Fibroblast of pulmonary artery (primary cell): ENCODE data around the gene PTPRF.
"Not testable (repeated sequence)": the region's sequence is repeated elsewhere in the genome, so short reads cannot be mapped to it uniquely, and the experiment has no call there.

Experiments
- DNase-seq: peaks from one replicate; pipeline ENCODE4 v3.0.0-alpha.2; 2010; ENCODE audit warnings: low read depth
- H3K4me3 ChIP-seq: replicated peaks from 2 replicates; pipeline ENCODE4 v1.5.1; 2011; ENCODE audit warnings: low read depth, mild to moderate bottlenecking, control low read depth, low read length, moderate library complexity
- TF ChIP-seq, protein P1 (sequence below): IDR thresholded peaks from 2 replicates; pipeline ENCODE4 v1.5.1; 2011; ENCODE audit warnings: mild to moderate bottlenecking, control low read depth, low read length, inconsistent platforms; ENCODE audit errors: missing control alignments

The PTPRF gene

DNA sequence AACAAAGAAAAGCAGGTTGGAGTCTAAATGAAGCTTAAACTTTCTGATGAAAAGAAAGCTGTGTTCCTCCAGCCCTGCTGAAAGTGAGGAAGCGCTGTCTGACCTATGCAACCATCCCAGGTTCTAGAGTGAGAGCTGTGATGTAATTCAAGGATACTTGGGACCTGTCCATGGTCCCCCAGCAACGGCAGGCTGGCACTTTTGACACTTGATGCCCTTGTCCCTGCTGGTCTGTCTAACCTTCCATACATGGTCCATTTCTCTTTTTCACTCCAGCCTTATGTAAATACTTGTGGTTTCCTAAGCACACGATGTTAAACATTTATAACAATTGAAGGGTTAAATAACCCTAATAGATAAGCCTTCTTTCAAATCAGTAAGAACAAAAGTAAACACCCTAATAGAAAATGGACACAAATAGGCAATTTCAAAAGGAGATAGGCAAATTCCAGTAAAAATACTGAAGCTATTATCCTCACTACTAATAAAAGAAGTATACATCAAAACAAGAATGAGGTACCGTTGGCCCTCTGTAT is 101.5 kb downstream of the PTPRF start:
- DNase-seq: no peak
- no peak overlapping the region for H3K4me3 ChIP-seq
- TF ChIP-seq, protein P1, sequence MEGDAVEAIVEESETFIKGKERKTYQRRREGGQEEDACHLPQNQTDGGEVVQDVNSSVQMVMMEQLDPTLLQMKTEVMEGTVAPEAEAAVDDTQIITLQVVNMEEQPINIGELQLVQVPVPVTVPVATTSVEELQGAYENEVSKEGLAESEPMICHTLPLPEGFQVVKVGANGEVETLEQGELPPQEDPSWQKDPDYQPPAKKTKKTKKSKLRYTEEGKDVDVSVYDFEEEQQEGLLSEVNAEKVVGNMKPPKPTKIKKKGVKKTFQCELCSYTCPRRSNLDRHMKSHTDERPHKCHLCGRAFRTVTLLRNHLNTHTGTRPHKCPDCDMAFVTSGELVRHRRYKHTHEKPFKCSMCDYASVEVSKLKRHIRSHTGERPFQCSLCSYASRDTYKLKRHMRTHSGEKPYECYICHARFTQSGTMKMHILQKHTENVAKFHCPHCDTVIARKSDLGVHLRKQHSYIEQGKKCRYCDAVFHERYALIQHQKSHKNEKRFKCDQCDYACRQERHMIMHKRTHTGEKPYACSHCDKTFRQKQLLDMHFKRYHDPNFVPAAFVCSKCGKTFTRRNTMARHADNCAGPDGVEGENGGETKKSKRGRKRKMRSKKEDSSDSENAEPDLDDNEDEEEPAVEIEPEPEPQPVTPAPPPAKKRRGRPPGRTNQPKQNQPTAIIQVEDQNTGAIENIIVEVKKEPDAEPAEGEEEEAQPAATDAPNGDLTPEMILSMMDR: no peak

DNA sequence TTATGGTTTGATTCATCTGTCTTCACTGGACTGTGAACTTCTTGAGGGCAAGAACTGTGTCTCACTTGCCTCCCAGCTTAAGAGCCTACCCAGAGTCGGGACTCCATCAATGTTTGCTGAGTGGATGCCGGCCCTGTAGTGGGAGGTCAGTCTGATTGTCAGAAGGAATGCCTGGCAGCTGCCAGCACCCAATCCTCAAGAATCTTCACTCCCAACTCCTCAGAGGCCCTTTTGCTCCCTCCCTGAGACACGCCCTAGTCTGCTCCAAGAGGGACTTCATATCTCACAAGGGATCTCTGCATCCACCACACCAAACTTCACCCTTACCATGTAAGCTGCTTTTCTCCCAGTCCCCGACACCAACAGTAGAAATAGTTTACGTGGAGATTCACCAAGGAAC is 104.0 kb downstream of the PTPRF start:
- TF ChIP-seq, protein P1: no peak
- no peak overlapping the region for H3K4me3 ChIP-seq
- DNase-seq: no peak

DNA sequence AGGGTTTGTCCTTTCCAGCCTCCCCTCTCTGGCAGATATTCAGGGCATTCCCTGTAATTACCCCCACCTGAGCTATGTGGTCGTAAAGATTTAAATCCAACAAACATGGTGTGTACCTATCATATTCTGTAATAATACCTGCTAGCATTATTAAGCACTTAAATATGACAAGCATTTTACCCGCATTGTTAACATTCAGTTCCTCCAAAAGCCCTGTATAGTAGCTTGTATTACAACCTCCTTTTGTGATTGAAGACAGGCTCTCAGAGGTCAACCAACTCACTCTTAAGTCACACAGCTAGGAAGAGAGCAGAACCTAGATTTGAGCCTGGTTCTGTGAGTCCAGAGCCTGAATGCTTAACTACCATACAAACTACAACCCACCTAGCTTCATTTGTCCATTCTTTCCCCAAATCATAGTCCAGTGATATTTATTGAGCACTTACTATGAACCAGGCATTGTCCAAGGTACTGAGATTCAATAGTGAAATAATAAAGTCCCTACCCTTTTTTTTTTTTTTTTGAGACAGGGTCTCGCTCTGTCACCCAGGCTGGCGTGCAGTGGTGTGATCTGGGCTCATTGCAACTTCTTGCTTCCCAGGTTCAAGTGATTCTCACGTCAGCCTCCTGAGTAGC is 105.4 kb downstream of the PTPRF start:
- TF ChIP-seq, protein P1: no peak
- H3K4me3 ChIP-seq: no peak overlapping the region
- no peak for DNase-seq

DNA sequence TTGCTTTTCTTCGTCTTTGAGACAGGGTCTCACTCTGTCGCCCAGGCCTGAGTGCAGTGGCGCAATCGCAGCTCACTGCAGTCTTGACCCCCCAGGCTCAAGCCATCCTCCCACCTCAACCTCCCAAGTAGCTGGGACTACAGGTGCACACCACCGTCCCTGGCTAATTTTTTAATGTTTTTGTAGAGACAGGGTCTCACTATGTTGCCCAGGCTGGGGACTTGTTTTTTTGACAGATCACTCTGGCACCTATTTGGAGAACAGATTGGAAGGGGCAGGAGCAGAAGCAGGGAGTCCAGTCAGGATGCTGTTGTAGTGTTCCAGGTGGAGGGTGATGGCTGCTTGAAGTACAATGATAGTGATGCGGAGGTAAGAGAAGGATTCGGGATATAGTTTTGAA is 106.6 kb downstream of the PTPRF start:
- DNase-seq: no peak
- no peak overlapping the region for H3K4me3 ChIP-seq
- TF ChIP-seq, protein P1: no peak

DNA sequence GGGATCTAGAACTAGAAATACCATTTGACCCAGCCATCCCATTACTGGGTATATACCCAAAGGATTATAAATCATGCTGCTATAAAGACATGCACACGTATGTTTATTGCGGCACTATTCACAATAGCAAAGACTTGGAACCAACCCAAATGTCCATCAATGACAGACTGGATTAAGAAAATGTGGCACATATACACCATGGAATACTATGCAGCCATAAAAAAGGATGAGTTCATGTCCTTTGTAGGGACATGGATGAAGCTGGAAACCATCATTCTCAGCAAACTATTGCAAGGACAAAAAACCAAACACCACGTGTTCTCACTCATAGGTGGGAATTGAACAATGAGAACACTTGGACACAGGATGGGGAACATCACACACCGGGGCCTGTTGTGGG is 107.7 kb downstream of the PTPRF start:
- not testable (repeated sequence) for H3K4me3 ChIP-seq, DNase-seq

DNA sequence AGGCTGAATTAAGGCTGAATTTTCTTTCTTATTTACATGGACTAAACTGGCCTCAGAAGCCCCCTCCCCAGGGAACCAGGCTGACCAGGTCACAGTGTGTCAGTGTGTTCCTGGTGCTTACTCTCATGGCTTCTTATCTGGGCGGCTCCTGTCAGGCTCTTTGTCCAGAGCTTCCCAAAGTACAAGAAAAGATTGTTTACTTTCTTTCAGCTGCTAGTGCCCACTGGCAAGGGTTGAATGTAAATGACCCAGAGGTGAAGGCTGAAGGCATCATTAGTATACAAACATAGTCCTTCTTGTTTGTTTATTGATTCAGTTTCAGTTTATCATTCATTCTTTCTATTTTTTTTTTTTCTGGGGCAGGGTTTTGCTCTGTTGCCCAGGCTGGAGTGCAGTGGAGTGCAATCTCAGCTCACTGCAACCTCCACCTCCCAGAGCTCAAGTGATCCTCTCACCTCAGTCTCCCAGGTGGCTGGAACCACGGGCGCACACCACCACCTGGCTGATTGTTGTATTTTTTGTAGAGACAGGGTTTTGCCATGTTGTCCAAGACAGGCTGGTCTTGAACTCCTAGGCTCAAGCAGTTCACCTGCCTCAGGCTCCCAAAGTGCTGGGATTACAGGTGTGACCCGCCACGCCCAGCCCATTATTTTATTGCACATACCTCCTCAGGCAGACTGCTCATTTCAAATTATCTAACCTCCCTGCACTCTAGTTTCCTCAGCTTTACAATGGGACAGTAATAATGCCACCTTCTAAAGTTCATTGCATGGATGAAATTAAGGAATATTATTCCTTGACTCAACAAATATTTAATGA is 109.5 kb downstream of the PTPRF start:
- no peak for DNase-seq
- H3K4me3 ChIP-seq: no peak overlapping the region
- TF ChIP-seq, protein P1: no peak

DNA sequence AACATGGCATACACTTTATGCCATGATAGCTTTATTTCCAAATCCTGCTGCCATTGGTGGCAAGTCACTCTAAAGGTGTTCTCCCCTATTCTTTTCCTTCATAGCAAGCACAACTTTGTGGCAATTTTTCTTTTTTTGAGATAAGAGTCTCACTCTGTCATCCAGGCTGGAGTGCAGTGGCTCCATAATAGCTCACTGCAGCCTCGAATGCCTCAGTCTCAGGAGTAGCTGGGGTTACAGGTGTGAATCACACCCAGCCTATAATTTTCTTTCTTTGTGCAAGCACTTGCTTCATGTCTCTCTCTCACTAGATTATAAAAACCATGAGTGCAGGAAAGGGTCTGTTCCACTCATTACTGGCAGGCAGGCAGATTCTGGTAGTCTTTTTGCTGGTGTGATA is 113.9 kb downstream of the PTPRF start:
- DNase-seq: no peak
- H3K4me3 ChIP-seq: no peak overlapping the region
- TF ChIP-seq, protein P1: no peak
